Common myeloid progenitor, CD34-positive (primary cell): ENCODE measurements around the gene LRP1-AS.

Experiments used
- CTCF ChIA-PET: fragments of 350-600 bp; sonication (Branson Sonifier 250); formaldehyde crosslinking; loops from one replicate; lab custom pipeline; 2021; ENCODE audit warnings: antibody characterized with exemption; lab: Charles Lee
- POLR2A ChIA-PET: fragments of 350-600 bp; sonication (Branson Sonifier 250); formaldehyde crosslinking; loops from one replicate; lab custom pipeline; 2021; ENCODE audit warnings: antibody characterized with exemption; lab: Charles Lee
- DNase-seq, 3 donors: peaks; one replicate each; pipeline versions ENCODE4 v3.0.0 to v3.0.0-alpha.2; 2013
- H3K27ac ChIP-seq, 2 experiments: 1 replicate in 1 of 2; 2 replicates in 1 of 2; pipeline ENCODE4 v1.7.0; 2013; ENCODE audit warnings: inconsistent platforms in 2 of 2, low read length in 2 of 2, mild to moderate bottlenecking in 2 of 2, low read depth in 1 of 2, moderate library complexity in 1 of 2; ENCODE audit not compliant: severe bottlenecking in 2 of 2, insufficient read depth in 1 of 2, poor library complexity in 1 of 2
- H3K27me3 ChIP-seq, 5 experiments: replicated peaks in 2 of 5; 1 replicate in 3 of 5; 2 replicates in 2 of 5; pipeline versions ENCODE4 v1.6.1 to v1.7.0; 2013; ENCODE audit warnings: low read length in 4 of 5, mild to moderate bottlenecking in 2 of 5, moderate library complexity in 2 of 5, inconsistent platforms in 1 of 5; ENCODE audit not compliant: insufficient read depth in 5 of 5, control insufficient read depth in 4 of 5
- H3K36me3 ChIP-seq, 4 experiments: 1 replicate in 2 of 4; 2 replicates in 2 of 4; pipeline versions ENCODE4 v1.6.1 to v1.7.0; 2013; ENCODE audit warnings: low read length in 3 of 4, control low read depth in 1 of 4, mild to moderate bottlenecking in 1 of 4; ENCODE audit not compliant: control insufficient read depth in 4 of 4, insufficient read depth in 4 of 4
- H3K4me1 ChIP-seq, 4 experiments: 1 replicate in 3 of 4; 2 replicates in 1 of 4; pipeline versions ENCODE4 v1.6.1 to v1.7.1; 2013; ENCODE audit warnings: low read length in 3 of 4, mild to moderate bottlenecking in 3 of 4, control low read depth in 1 of 4, inconsistent platforms in 1 of 4, moderate library complexity in 1 of 4; ENCODE audit not compliant: control insufficient read depth in 4 of 4, insufficient read depth in 4 of 4; ENCODE audit errors: control extremely low read depth in 1 of 4
- H3K4me3 ChIP-seq, 7 experiments: 1 replicate in 4 of 7; 2 replicates in 3 of 7; pipeline versions ENCODE4 v1.5.1 to v1.7.0; 2013; ENCODE audit warnings: mild to moderate bottlenecking in 7 of 7, low read length in 6 of 7, moderate library complexity in 6 of 7, inconsistent platforms in 2 of 7, low read depth in 2 of 7, control low read depth in 1 of 7; ENCODE audit not compliant: insufficient read depth in 4 of 7, control insufficient read depth in 1 of 7; ENCODE audit errors: extremely low read depth in 1 of 7
- H3K9me3 ChIP-seq, 5 experiments: 1 replicate in 4 of 5; 2 replicates in 1 of 5; pipeline versions ENCODE4 v1.6.1 to v1.7.1; 2013; ENCODE audit warnings: low read length in 4 of 5, mild to moderate bottlenecking in 2 of 5, inconsistent platforms in 1 of 5, low read depth in 1 of 5, moderate library complexity in 1 of 5; ENCODE audit not compliant: control insufficient read depth in 4 of 5, insufficient read depth in 2 of 5; ENCODE audit errors: control extremely low read depth in 1 of 5
- WGBS: methylation state at CpG from one replicate; pipeline ENCODE4 v1.1.5; 2013; ENCODE audit not compliant: insufficient coverage; 5-methylcytosine and 5-hydroxymethylcytosine counted together

LRP1-AS gene

DNA sequence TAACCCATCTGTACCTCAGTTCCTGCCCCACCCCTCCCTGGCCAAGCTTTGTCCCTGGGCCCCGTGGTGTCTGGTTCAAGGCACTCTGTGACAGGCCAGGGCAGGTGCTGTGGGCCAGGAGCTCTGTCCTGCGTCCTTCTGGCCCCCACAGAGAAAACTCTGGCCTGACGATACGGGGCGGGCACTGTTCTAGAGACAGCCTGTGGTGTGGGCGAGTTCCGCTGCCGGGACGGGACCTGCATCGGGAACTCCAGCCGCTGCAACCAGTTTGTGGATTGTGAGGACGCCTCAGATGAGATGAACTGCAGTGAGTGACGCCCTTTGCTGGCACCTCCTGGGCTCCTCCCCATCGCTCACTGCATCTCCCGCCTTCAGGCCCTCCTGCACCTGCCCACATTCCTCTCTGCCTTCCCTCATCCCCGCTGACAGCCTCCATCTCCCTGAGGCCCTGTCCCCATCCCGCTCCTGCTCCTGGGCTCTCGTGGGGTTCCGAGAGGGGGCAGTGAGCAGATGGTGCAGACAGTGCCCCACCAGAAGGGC, 46.4 kb upstream of the LRP1-AS start:
- Histone ChIP-seq H3K27ac (no peak overlapping the region), H3K4me1 (peaks cover 0 to 7% (median 4%) of the 10 kb centered on the region in 4 experiments), H3K4me3 (no peak overlapping the region), H3K27me3 (no peaks in the 10 kb centered on the region), H3K36me3 (no peaks in the 10 kb centered on the region), H3K9me3 (no peaks in the 10 kb centered on the region)
- ChIA-PET POLR2A (no interaction called here), CTCF (interaction anchor here (1.8 to 18.6 kb wide), 3 partner anchors 20 to 70 kb away, joined by 4 to 350 read pairs (median 7); partner anchors contain the start of gene LRP1)
- no peak for DNase-seq
- WGBS = 97% methylated on average over 18 of the region's 19 CpGs

DNA sequence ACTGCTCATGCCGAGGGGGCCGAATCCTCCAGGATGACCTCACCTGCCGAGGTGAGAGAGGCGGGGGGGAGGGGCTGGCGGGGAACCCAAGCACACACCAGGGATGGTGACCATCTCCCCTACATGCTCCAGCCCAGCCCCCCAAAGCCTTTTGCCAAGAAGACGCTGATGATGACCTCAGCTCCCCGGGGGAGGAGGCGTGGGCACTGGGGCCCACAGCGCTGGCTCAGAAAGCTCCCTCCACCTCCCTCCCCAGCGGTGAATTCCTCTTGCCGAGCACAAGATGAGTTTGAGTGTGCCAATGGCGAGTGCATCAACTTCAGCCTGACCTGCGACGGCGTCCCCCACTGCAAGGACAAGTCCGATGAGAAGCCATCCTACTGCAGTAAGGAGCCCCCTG, 45.5 kb upstream of the LRP1-AS start:
- H3K27ac ChIP-seq = no peak overlapping the region
- DNase-seq = no peak
- CTCF ChIA-PET = interaction anchor here (0.6 to 18.6 kb wide), 3 partner anchors 20 to 69 kb away, joined by 3 to 350 read pairs (median 7); partner anchors contain the start of gene LRP1

DNA sequence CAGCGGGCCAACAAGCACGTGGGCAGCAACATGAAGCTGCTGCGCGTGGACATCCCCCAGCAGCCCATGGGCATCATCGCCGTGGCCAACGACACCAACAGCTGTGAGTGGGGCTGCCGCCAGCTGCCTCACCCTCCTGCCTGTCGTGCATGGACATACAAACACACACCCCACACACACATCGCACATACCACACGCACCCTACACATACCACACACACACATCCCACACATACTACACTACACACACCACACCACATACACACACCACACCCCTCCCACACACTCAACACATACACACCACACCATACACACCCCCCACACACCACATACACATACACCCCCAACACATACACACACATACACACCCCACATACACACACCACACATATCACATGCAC, 44.0 kb upstream of the LRP1-AS start:
- Histone ChIP-seq H3K4me1 (peaks cover 0 to 7% (median 4%) of the 10 kb centered on the region in 4 experiments), H3K36me3 (no peaks in the 10 kb centered on the region), H3K27me3 (no peaks in the 10 kb centered on the region), H3K4me3 (no peak overlapping the region), H3K9me3 (no peaks in the 10 kb centered on the region), H3K27ac (no peak overlapping the region)
- ChIA-PET POLR2A (interaction anchor here (0.6 kb wide), 1 partner anchor 194 kb away, joined by 3 read pairs; no protein-coding TSS in a partner anchor), CTCF (interaction anchor here (2.6 to 18.6 kb wide), 3 partner anchors 16 to 67 kb away, joined by 7 to 350 read pairs (median 182); partner anchors contain the start of gene LRP1)
- WGBS = 100% methylated on average over 6 of the region's 11 CpGs
- no peak for DNase-seq

More for the DNA sequence above, 45.5 kb upstream of the LRP1-AS start:
- POLR2A ChIA-PET = no interaction called here
- no peak overlapping the region for H3K4me3 ChIP-seq
- H3K36me3 ChIP-seq = no peaks in the 10 kb centered on the region
- H3K4me1 ChIP-seq = peaks cover 0 to 7% (median 4%) of the 10 kb centered on the region in 4 experiments
- H3K27me3 ChIP-seq = no peaks in the 10 kb centered on the region
- H3K9me3 ChIP-seq = no peaks in the 10 kb centered on the region
- 94% methylated on average over 11 of the region's 16 CpGs for WGBS

DNA sequence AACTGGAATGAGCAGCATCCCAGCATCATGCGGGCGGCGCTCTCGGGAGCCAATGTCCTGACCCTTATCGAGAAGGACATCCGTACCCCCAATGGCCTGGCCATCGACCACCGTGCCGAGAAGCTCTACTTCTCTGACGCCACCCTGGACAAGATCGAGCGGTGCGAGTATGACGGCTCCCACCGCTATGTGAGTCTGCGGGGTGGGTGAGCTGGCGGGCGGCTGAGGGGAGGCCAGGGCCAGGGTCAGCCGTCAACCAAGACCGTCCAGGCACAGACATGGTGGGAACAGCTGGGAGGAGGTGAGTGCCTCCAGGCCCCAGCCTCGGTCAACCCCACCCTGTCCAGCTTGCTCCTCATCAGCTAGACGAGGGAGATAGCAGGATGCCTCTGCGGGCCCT, 43.4 kb upstream of the LRP1-AS start:
- ChIA-PET CTCF (interaction anchor here (12.7 to 18.6 kb wide), 2 partner anchors 16 to 67 kb away, joined by 182 to 350 read pairs; partner anchors contain the start of gene LRP1), POLR2A (interaction anchor here (0.6 kb wide), 1 partner anchor 195 kb away, joined by 3 read pairs; no protein-coding TSS in a partner anchor)
- H3K4me3 ChIP-seq = no peak overlapping the region
- no peak overlapping the region for H3K27ac ChIP-seq
- WGBS = over 99% methylated on average over 23 of the region's 23 CpGs
- no peaks in the 10 kb centered on the region for H3K9me3 ChIP-seq
- DNase-seq = no peak
- H3K4me1 ChIP-seq = peaks cover 0 to 7% (median 4%) of the 10 kb centered on the region in 4 experiments
- no peaks in the 10 kb centered on the region for H3K27me3 ChIP-seq
- H3K36me3 ChIP-seq = no peaks in the 10 kb centered on the region

DNA sequence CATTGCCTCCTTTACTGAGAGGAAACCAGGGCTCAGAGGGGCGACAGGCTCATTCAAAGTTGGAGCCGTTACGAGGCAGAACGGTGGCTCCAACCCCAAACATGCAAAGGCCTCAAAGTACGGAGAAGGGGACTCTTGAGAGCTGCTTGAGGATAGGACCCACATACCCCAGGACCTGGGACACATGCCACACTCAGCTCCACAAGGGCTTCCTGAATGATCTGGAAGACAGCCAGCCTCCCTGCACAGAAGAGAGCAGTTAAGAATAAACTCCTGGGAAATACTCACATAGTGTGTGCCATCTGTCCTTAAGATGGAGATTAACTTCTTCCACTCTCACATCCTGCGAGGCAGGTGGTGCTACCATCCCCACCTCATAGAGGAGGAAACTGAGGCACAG, 42.6 kb upstream of the LRP1-AS start:
- Histone ChIP-seq H3K27ac (no peak overlapping the region), H3K9me3 (no peaks in the 10 kb centered on the region), H3K27me3 (no peaks in the 10 kb centered on the region), H3K36me3 (no peaks in the 10 kb centered on the region), H3K4me3 (no peak overlapping the region), H3K4me1 (peaks cover 0 to 7% (median 4%) of the 10 kb centered on the region in 4 experiments)
- CTCF ChIA-PET = interaction anchor here (0.9 to 18.6 kb wide), 4 partner anchors 15 to 125 kb away, joined by 3 to 350 read pairs (median 94); partner anchors contain the start of gene LRP1
- DNase-seq = peak; percentile 16 to 43 (median 38)
- WGBS = 66% methylated on average over 4 of the region's 6 CpGs
- POLR2A ChIA-PET = no interaction called here

DNA sequence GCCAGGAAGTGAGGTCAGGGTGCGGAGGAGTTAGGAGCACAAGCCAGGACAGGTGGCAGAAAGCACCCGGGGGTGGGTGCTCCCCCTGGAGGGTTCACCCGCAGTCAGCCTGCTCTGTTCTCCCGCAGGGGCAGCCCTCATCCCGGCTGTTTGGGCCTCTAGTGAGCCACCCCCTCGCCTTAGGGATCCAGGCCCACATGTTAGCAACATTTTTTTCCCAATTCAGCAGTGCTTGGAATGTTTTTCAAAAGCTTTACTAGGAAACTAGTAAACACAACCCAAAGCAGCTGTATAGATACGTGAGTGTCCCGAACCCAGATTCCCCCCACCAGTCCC, 40.6 kb upstream of the LRP1-AS start:
- POLR2A ChIA-PET = no interaction called here

More for the DNA sequence above, 40.6 kb upstream of the LRP1-AS start:
- no peak overlapping the region for H3K27ac ChIP-seq
- no peaks in the 10 kb centered on the region for H3K9me3 ChIP-seq
- no peaks in the 10 kb centered on the region for H3K36me3 ChIP-seq
- WGBS = 97% methylated on average over 6 of the region's 8 CpGs
- H3K4me3 ChIP-seq = no peak overlapping the region
- CTCF ChIA-PET = interaction anchor here (0.8 to 18.6 kb wide), 7 partner anchors 10 to 180 kb away, joined by 3 to 350 read pairs (median 3); partner anchors contain the start of gene LRP1
- no peak for DNase-seq
- no peaks in the 10 kb centered on the region for H3K27me3 ChIP-seq
- H3K4me1 ChIP-seq = peaks cover 0 to 7% (median 4%) of the 10 kb centered on the region in 4 experiments
